ENCODE results near the gene ABHD11.

DNA sequence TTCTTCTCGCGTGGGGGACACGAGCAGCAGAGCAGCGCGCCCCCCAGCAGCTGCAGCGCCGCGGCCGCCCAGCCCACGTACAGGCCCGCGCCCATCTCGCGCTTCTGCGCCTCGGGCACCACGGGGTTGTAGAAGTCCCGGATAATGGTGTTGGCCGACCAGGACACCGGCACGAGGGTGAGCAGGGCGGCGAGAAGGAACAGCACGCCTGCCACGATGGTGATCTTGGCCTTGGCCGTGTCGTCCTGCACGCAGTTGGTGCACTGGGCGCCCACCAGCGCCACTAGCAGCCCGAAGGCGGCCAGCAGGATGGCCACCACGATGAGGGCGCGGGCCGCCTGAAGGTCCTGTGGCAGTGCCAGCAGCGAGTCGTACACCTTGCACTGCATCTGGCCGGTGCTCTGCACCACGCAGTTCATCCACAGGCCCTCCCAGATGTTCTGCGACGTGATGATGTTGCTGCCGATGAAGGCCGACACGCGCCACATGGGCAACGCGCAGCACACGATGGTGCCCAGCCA is 30.9 kb upstream of the ABHD11 start:
- TF ChIP-seq, protein P1, sequence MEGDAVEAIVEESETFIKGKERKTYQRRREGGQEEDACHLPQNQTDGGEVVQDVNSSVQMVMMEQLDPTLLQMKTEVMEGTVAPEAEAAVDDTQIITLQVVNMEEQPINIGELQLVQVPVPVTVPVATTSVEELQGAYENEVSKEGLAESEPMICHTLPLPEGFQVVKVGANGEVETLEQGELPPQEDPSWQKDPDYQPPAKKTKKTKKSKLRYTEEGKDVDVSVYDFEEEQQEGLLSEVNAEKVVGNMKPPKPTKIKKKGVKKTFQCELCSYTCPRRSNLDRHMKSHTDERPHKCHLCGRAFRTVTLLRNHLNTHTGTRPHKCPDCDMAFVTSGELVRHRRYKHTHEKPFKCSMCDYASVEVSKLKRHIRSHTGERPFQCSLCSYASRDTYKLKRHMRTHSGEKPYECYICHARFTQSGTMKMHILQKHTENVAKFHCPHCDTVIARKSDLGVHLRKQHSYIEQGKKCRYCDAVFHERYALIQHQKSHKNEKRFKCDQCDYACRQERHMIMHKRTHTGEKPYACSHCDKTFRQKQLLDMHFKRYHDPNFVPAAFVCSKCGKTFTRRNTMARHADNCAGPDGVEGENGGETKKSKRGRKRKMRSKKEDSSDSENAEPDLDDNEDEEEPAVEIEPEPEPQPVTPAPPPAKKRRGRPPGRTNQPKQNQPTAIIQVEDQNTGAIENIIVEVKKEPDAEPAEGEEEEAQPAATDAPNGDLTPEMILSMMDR (IDR thresholded peaks at IDR 0.05 in 2 of 3, conservative IDR thresholded peaks at IDR 0.05 in 1 of 3; ENCODE audit: insufficient read depth in 2 of 3, low read depth in 1 of 3, low read length in 3 of 3) = no peak
- TF ChIP-seq, protein P2, sequence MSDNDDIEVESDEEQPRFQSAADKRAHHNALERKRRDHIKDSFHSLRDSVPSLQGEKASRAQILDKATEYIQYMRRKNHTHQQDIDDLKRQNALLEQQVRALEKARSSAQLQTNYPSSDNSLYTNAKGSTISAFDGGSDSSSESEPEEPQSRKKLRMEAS (CRISPR knock-in tag; IDR thresholded peaks at IDR 0.05) = no peak
- TF ChIP-seq NRF1 (conservative IDR thresholded peaks at IDR 0.05 in 1 of 2, IDR thresholded peaks at IDR 0.05 in 1 of 2) (no peak), MXI1 (IDR thresholded peaks at IDR 0.05; ENCODE audit: low read depth, low read length) (no peak), NFXL1 (CRISPR knock-in tag; IDR thresholded peaks at IDR 0.05) (no peak), ZFP30 (CRISPR knock-in tag; IDR thresholded peaks at IDR 0.05; ENCODE audit: borderline replicate concordance) (no peak), RBM34 (IDR thresholded peaks at IDR 0.05; ENCODE audit: borderline replicate concordance, insufficient read depth, low read length) (no peak), SMARCB1 (IDR thresholded peaks at IDR 0.05; ENCODE audit: insufficient read length, low read depth) (no peak), ZNF140 (CRISPR knock-in tag; IDR thresholded peaks at IDR 0.05) (no peak), NCOR1 (IDR thresholded peaks at IDR 0.05) (no peak), EZH2 (IDR thresholded peaks at IDR 0.05; ENCODE audit: borderline replicate concordance, low read depth, low read length) (no peak), ZHX1 (conservative IDR thresholded peaks at IDR 0.05; ENCODE audit: low read length) (no peak)
- TF ChIP-seq, protein P3, sequence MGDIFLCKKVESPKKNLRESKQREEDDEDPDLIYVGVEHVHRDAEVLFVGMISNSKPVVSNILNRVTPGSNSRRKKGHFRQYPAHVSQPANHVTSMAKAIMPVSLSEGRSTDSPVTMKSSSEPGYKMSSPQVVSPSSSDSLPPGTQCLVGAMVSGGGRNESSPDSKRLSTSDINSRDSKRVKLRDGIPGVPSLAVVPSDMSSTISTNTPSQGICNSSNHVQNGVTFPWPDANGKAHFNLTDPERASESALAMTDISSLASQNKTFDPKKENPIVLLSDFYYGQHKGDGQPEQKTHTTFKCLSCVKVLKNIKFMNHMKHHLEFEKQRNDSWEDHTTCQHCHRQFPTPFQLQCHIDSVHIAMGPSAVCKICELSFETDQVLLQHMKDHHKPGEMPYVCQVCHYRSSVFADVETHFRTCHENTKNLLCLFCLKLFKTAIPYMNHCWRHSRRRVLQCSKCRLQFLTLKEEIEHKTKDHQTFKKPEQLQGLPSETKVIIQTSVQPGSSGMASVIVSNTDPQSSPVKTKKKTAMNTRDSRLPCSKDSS (IDR thresholded peaks at IDR 0.05; ENCODE audit: low read depth, partially characterized antibody) = no peak

All from K562 (cell line).